ENCODE measurements around the gene SFXN5. TPM values are rescaled to one million over a fixed set of nuclear protein-coding genes. Genes with fewer than 3 reads are reported as not detected.
A peak's percentile ranks its signal among the peaks of the same experiment; 100 is the strongest.

SFXN5 gene
- total RNA-seq, 1 donor from 2014 or later, result 12.7 TPM

GRCh38 chr2:72929010-72929409, 142.5 kb downstream of the SFXN5 start:
- peaks cover 5% of the 10 kb centered on the region for H3K4me1 Mint-ChIP-seq (ENCODE audit: unreplicated experiment)
- DNase-seq (ENCODE audit: extremely low spot score, unreplicated experiment), result no peak
- peaks cover 20% of the 10 kb centered on the region for H3K27me3 Mint-ChIP-seq (ENCODE audit: unreplicated experiment)
- TF ChIP-seq CTCF (IDR thresholded peaks at IDR 0.05), result no peak
- no peaks in the 10 kb centered on the region for H3K9me3 Mint-ChIP-seq (ENCODE audit: unreplicated experiment)
- H3K27ac Mint-ChIP-seq (ENCODE audit: unreplicated experiment), result no peak overlapping the region
- no peak overlapping the region for H3K4me3 Mint-ChIP-seq (ENCODE audit: unreplicated experiment)
- no peaks in the 10 kb centered on the region for H3K36me3 Mint-ChIP-seq (ENCODE audit: unreplicated experiment)

- Mint-ChIP-seq H3K27ac (ENCODE audit: unreplicated experiment) (no peak overlapping the region), H3K4me3 (ENCODE audit: unreplicated experiment) (no peak overlapping the region), H3K9me3 (ENCODE audit: unreplicated experiment) (no peaks in the 10 kb centered on the region), H3K4me1 (ENCODE audit: unreplicated experiment) (peaks cover 9% of the 10 kb centered on the region), H3K27me3 (ENCODE audit: unreplicated experiment) (peaks cover 25% of the 10 kb centered on the region), H3K36me3 (ENCODE audit: unreplicated experiment) (no peaks in the 10 kb centered on the region)
- DNase-seq (ENCODE audit: extremely low spot score, unreplicated experiment), result no peak
- TF ChIP-seq CTCF (IDR thresholded peaks at IDR 0.05), result no peak
Observed at GRCh38 chr2:72927619-72928550, 143.6 kb downstream of the SFXN5 start.

- H3K27me3 Mint-ChIP-seq (ENCODE audit: unreplicated experiment), result peaks cover 35% of the 10 kb centered on the region
- no peak for DNase-seq (ENCODE audit: extremely low spot score, unreplicated experiment)
- peaks cover 6% of the 10 kb centered on the region for H3K4me1 Mint-ChIP-seq (ENCODE audit: unreplicated experiment)
- no peak for TF ChIP-seq CTCF (IDR thresholded peaks at IDR 0.05)
- H3K27ac Mint-ChIP-seq (ENCODE audit: unreplicated experiment), result no peak overlapping the region
- no peaks in the 10 kb centered on the region for H3K36me3 Mint-ChIP-seq (ENCODE audit: unreplicated experiment)
- H3K9me3 Mint-ChIP-seq (ENCODE audit: unreplicated experiment), result no peaks in the 10 kb centered on the region
- no peak overlapping the region for H3K4me3 Mint-ChIP-seq (ENCODE audit: unreplicated experiment)
Observed at GRCh38 chr2:72926811-72927465, 144.6 kb downstream of the SFXN5 start.

GRCh38 chr2:72926368-72926767, 145.1 kb downstream of the SFXN5 start:
- Mint-ChIP-seq H3K4me1 (ENCODE audit: unreplicated experiment) (peaks cover 6% of the 10 kb centered on the region), H3K27ac (ENCODE audit: unreplicated experiment) (no peak overlapping the region), H3K4me3 (ENCODE audit: unreplicated experiment) (no peak overlapping the region), H3K27me3 (ENCODE audit: unreplicated experiment) (peaks cover 40% of the 10 kb centered on the region), H3K9me3 (ENCODE audit: unreplicated experiment) (no peaks in the 10 kb centered on the region), H3K36me3 (ENCODE audit: unreplicated experiment) (no peaks in the 10 kb centered on the region)
- no peak for TF ChIP-seq CTCF (IDR thresholded peaks at IDR 0.05)
- no peak for DNase-seq (ENCODE audit: extremely low spot score, unreplicated experiment)

- Mint-ChIP-seq H3K4me1 (ENCODE audit: unreplicated experiment) (peaks cover 9% of the 10 kb centered on the region), H3K27ac (ENCODE audit: unreplicated experiment) (no peak overlapping the region), H3K27me3 (ENCODE audit: unreplicated experiment) (peaks cover 46% of the 10 kb centered on the region), H3K9me3 (ENCODE audit: unreplicated experiment) (no peaks in the 10 kb centered on the region), H3K36me3 (ENCODE audit: unreplicated experiment) (no peaks in the 10 kb centered on the region), H3K4me3 (ENCODE audit: unreplicated experiment) (no peak overlapping the region)
- DNase-seq (ENCODE audit: extremely low spot score, unreplicated experiment), result peak; percentile 76
- TF ChIP-seq CTCF (IDR thresholded peaks at IDR 0.05), result no peak
Observed at GRCh38 chr2:72925328-72925943, 146.1 kb downstream of the SFXN5 start.
